ENCODE measurements around the gene ORAI3. TPM values are rescaled to one million over a fixed set of nuclear protein-coding genes. Genes with fewer than 3 reads are reported as not detected.

ORAI3 gene
- total RNA-seq, 2 donors from 2014 or later, result 22.4 to 23.0 TPM

DNA sequence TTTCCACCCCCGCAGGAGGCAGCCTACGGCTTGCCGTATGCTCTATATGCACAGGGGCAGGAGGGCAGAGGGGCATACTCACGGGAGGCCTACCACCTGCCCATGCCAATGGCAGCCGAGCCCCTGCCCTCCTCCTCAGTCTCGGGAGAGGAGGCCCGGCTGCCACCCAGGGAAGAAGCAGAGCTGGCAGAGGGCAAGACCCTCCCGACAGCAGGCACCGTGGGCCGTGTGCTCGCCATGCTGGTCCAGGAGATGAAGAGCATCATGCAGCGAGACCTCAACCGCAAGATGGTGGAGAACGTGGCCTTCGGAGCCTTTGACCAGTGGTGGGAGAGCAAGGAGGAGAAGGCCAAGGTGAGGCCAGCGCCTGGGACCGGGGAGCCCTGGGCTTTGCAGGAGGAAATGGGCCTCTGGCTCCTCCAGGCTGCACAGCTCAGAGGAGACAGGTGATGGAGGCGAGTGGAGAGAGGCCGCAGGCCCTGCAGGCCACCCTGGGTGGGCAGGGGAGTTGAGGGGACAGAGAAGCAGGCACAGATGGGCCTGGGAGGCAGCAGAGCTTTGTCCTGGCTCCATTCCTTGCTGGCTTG, 17.3 kb downstream of the ORAI3 start:
- no peak overlapping the region for H3K4me3 ChIP-seq

DNA sequence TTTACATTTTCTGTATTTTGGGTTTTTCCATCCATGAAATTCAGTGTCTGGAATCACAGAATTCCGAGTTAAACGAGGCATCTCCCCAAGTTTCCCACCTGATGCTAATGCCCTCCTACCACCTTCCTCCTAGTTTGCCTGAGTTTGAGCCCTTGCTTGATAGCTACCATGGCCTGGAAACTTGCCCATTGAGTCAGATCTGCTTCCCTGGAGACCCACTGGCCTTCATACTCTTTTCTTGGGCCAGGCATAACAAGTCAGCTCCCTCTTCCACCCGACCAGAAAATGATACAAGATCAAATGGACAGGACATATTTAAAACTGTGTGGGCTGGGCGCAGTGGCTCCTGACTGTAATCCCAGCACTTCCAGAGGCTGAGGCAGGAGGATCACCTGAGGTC, 18.9 kb downstream of the ORAI3 start:
- Histone ChIP-seq H3K4me3 (no peak overlapping the region), H3K27ac (no peak overlapping the region), H3K36me3 (peaks cover 99% of the 10 kb centered on the region), H3K9me3 (no peaks in the 10 kb centered on the region), H3K27me3 (no peaks in the 10 kb centered on the region), H3K4me1 (no peaks in the 10 kb centered on the region)
- no peak for DNase-seq (ENCODE audit: low spot score)
- TF ChIP-seq, protein P1, sequence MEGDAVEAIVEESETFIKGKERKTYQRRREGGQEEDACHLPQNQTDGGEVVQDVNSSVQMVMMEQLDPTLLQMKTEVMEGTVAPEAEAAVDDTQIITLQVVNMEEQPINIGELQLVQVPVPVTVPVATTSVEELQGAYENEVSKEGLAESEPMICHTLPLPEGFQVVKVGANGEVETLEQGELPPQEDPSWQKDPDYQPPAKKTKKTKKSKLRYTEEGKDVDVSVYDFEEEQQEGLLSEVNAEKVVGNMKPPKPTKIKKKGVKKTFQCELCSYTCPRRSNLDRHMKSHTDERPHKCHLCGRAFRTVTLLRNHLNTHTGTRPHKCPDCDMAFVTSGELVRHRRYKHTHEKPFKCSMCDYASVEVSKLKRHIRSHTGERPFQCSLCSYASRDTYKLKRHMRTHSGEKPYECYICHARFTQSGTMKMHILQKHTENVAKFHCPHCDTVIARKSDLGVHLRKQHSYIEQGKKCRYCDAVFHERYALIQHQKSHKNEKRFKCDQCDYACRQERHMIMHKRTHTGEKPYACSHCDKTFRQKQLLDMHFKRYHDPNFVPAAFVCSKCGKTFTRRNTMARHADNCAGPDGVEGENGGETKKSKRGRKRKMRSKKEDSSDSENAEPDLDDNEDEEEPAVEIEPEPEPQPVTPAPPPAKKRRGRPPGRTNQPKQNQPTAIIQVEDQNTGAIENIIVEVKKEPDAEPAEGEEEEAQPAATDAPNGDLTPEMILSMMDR (IDR thresholded peaks at IDR 0.05), result no peak

More for the DNA sequence above, 17.3 kb downstream of the ORAI3 start:
- TF ChIP-seq, protein P1 (IDR thresholded peaks at IDR 0.05), result no peak
- Histone ChIP-seq H3K9me3 (no peaks in the 10 kb centered on the region), H3K4me1 (no peaks in the 10 kb centered on the region), H3K36me3 (peaks cover 99% of the 10 kb centered on the region), H3K27me3 (no peaks in the 10 kb centered on the region), H3K27ac (no peak overlapping the region)
- DNase-seq (ENCODE audit: low spot score), result no peak

DNA sequence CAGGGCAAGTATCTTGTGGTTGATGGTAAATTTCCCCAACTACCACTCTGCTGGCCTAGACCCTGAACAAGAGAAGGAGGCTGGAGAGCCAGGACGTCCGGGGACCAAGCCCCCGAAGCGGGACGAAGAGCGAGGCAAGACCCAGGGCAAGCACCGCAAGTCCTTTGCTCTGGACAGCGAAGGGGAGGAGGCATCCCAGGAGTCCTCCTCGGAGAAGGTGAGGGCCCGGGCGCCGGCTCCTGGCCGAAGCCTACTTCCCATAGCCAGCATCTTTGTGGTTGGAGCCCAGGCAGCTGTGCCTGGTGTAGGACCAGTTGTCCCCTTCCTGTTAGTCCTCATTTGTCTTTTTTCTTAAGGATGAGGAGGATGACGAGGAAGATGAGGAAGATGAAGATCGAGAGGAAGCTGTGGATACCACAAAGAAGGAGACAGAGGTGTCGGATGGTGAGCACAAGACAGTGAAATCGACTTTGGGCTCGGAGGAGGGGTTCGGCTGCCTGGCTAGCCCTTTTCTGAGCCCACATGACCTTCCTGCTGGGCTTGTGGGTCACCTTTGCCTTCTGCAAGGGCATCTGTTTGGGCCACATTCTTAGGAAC, 20.5 kb downstream of the ORAI3 start:
- Histone ChIP-seq H3K27me3 (no peaks in the 10 kb centered on the region), H3K9me3 (no peaks in the 10 kb centered on the region), H3K36me3 (peaks cover 99% of the 10 kb centered on the region), H3K4me1 (no peaks in the 10 kb centered on the region), H3K27ac (no peak overlapping the region), H3K4me3 (no peak overlapping the region)
- DNase-seq (ENCODE audit: low spot score), result no peak
- TF ChIP-seq, protein P1 (IDR thresholded peaks at IDR 0.05), result no peak

DNA sequence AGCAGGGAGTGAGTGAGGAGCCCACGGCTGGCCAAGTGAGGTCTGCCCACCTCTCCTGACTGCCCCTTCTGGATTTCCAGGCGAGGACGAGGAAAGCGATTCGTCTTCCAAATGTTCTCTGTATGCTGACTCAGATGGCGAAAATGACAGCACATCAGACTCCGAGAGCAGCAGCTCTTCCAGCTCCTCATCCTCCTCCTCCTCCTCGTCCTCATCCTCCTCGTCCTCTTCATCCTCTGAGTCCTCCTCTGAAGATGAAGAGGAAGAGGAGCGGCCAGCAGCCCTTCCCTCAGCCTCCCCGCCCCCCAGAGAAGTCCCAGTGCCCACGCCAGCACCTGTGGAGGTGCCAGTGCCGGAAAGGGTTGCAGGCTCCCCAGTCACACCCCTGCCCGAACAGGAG, 22.4 kb downstream of the ORAI3 start:
- TF ChIP-seq, protein P1 (IDR thresholded peaks at IDR 0.05), result no peak
- Histone ChIP-seq H3K36me3 (peaks cover 97% of the 10 kb centered on the region), H3K9me3 (no peaks in the 10 kb centered on the region), H3K4me3 (no peak overlapping the region), H3K4me1 (no peaks in the 10 kb centered on the region), H3K27ac (no peak overlapping the region), H3K27me3 (no peaks in the 10 kb centered on the region)
- no peak for DNase-seq (ENCODE audit: low spot score)

DNA sequence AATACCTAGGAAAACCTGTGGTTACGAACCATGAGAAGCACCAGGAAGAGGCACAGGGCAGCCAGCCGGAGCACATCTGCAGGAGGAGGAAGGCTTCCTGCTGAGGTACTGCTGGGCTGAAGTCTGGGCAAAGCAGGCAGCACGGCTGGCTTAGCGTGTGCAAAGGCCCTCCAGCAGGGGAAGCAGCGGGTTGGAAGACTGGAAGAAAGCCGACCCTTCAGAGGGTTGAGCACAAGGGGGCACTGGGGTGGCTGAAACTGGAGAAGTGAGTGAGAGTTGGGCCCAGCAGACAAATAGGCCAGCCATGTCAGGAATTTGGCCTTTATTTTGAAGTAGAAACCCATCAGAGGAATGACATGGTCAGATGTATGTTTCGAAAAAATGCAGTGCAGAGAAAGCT, 24.0 kb downstream of the ORAI3 start:
- no peak overlapping the region for H3K4me3 ChIP-seq
- H3K9me3 ChIP-seq, result no peaks in the 10 kb centered on the region
- DNase-seq (ENCODE audit: low spot score), result no peak
- no peaks in the 10 kb centered on the region for H3K27me3 ChIP-seq
- no peak overlapping the region for H3K27ac ChIP-seq
- H3K36me3 ChIP-seq, result peaks cover 93% of the 10 kb centered on the region
- no peaks in the 10 kb centered on the region for H3K4me1 ChIP-seq
- TF ChIP-seq, protein P1 (IDR thresholded peaks at IDR 0.05), result no peak

DNA sequence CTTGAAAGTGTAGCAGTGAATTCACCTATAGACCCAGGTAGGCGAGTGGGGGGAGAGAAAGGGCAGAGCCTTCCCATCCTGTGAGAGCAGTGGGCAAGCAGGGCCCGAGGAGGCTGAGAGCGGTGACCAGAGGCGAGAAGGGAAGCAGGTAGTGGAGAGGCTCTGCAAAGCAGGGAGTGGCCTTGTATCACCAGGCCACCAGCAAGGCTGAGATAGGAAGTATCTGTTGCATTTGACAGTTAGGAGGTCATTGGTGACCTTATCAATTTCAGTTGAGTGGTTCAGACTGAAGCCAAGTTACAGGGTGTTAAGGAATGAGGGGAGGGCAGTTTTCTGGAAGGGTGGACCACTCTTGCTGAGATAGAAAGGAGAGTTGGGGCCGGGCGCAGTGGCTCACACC, 25.5 kb downstream of the ORAI3 start:
- Histone ChIP-seq H3K27me3 (no peaks in the 10 kb centered on the region), H3K27ac (no peak overlapping the region), H3K9me3 (no peaks in the 10 kb centered on the region), H3K4me1 (no peaks in the 10 kb centered on the region), H3K4me3 (no peak overlapping the region), H3K36me3 (peaks cover 87% of the 10 kb centered on the region)
- DNase-seq (ENCODE audit: low spot score), result no peak
- TF ChIP-seq, protein P1 (IDR thresholded peaks at IDR 0.05), result no peak

Data from right atrium auricular region (tissue), 2 donors.